Measurements from ENCODE around the gene PLCB2.
A peak's percentile ranks its signal among the peaks of the same experiment; 100 is the strongest.

Gene PLCB2

GRCh38 chr15:40306908-40307307 is 827 bp downstream of the PLCB2 start:
- Histone ChIP-seq H3K4me2 (ENCODE audit: insufficient read depth, low read length) (peak overlapping the region; percentile 78), H3K79me2 (ENCODE audit: insufficient read depth, low read length) (peaks cover 4% of the 10 kb centered on the region; the same call in 1 of the 2 replicates), H2AFZ (ENCODE audit: low read depth, low read length) (peak overlapping the region; percentile 67), H3K27me3 (ENCODE audit: insufficient read depth, low read length, poor library complexity) (no peaks in the 10 kb centered on the region), H3K4me1 (ENCODE audit: insufficient read depth, low read length) (peaks cover 35% of the 10 kb centered on the region), H3K36me3 (ENCODE audit: insufficient read depth, low read length) (peaks cover 12% of the 10 kb centered on the region), H4K20me1 (ENCODE audit: insufficient read depth, low read length) (no peaks in the 10 kb centered on the region), H3K9me3 (ENCODE audit: insufficient read depth, low read length, severe bottlenecking) (no peaks in the 10 kb centered on the region), H3K4me3 (ENCODE audit: low read depth in 1 of 2, low read length in 2 of 2) (peak overlapping the region in 1 of 2 experiments; percentile 72; a peak in 2 of 4 replicates), H3K9ac (ENCODE audit: low read depth, low read length) (peak overlapping the region; percentile 85), H3K27ac (ENCODE audit: low read length) (peak overlapping the region; percentile 100)
- TF ChIP-seq CTCF (IDR thresholded peaks at IDR 0.05; ENCODE audit: borderline replicate concordance, extremely low read depth, low read length, poor library complexity, severe bottlenecking) (no peak), EZH2 (IDR thresholded peaks at IDR 0.05; ENCODE audit: borderline replicate concordance, low read depth, low read length, severe bottlenecking) (no peak)
- no peak for DNase-seq
- 0 out of 3 replicates have a peak, but pooled peaks have one; percentile 20 for ATAC-seq (ENCODE audit: insufficient read depth, low read depth)

- no peak for DNase-seq
- H3K79me2 ChIP-seq (ENCODE audit: insufficient read depth, low read length): peaks cover 4% of the 10 kb centered on the region; the same call in 1 of the 2 replicates
- H3K4me2 ChIP-seq (ENCODE audit: insufficient read depth, low read length): peak overlapping the region; percentile 78
- no peak for ATAC-seq (ENCODE audit: insufficient read depth, low read depth)
- TF ChIP-seq EZH2 (IDR thresholded peaks at IDR 0.05; ENCODE audit: borderline replicate concordance, low read depth, low read length, severe bottlenecking) (no peak), CTCF (IDR thresholded peaks at IDR 0.05; ENCODE audit: borderline replicate concordance, extremely low read depth, low read length, poor library complexity, severe bottlenecking) (no peak)
- H3K9ac ChIP-seq (ENCODE audit: low read depth, low read length): peak overlapping the region; percentile 85
- H3K36me3 ChIP-seq (ENCODE audit: insufficient read depth, low read length): peaks cover 12% of the 10 kb centered on the region
- peaks cover 35% of the 10 kb centered on the region for H3K4me1 ChIP-seq (ENCODE audit: insufficient read depth, low read length)
- H3K27me3 ChIP-seq (ENCODE audit: insufficient read depth, low read length, poor library complexity): no peaks in the 10 kb centered on the region
- no peak overlapping the region for H2AFZ ChIP-seq (ENCODE audit: low read depth, low read length)
- H3K4me3 ChIP-seq (ENCODE audit: low read depth in 1 of 2, low read length in 2 of 2): peak overlapping the region in 1 of 2 experiments; percentile 72; a peak in 2 of 4 replicates
- peak overlapping the region; percentile 100 for H3K27ac ChIP-seq (ENCODE audit: low read length)
- H4K20me1 ChIP-seq (ENCODE audit: insufficient read depth, low read length): no peaks in the 10 kb centered on the region
- no peaks in the 10 kb centered on the region for H3K9me3 ChIP-seq (ENCODE audit: insufficient read depth, low read length, severe bottlenecking)
Measured at GRCh38 chr15:40306371-40306770, 1.4 kb downstream of the PLCB2 start.

- Histone ChIP-seq H3K79me2 (ENCODE audit: insufficient read depth, low read length) (peaks cover 4% of the 10 kb centered on the region; the same call in 1 of the 2 replicates), H4K20me1 (ENCODE audit: insufficient read depth, low read length) (no peaks in the 10 kb centered on the region), H3K9me3 (ENCODE audit: insufficient read depth, low read length, severe bottlenecking) (no peaks in the 10 kb centered on the region), H3K4me1 (ENCODE audit: insufficient read depth, low read length) (peaks cover 35% of the 10 kb centered on the region), H3K4me3 (ENCODE audit: low read depth in 1 of 2, low read length in 2 of 2) (no peak overlapping the region), H3K27ac (ENCODE audit: low read length) (no peak overlapping the region), H3K36me3 (ENCODE audit: insufficient read depth, low read length) (peaks cover 21% of the 10 kb centered on the region), H3K9ac (ENCODE audit: low read depth, low read length) (no peak overlapping the region), H2AFZ (ENCODE audit: low read depth, low read length) (no peak overlapping the region), H3K27me3 (ENCODE audit: insufficient read depth, low read length, poor library complexity) (no peaks in the 10 kb centered on the region), H3K4me2 (ENCODE audit: insufficient read depth, low read length) (no peak overlapping the region)
- ATAC-seq (ENCODE audit: insufficient read depth, low read depth): no peak
- TF ChIP-seq CTCF (IDR thresholded peaks at IDR 0.05; ENCODE audit: borderline replicate concordance, extremely low read depth, low read length, poor library complexity, severe bottlenecking): no peak
- TF ChIP-seq EZH2 (IDR thresholded peaks at IDR 0.05; ENCODE audit: borderline replicate concordance, low read depth, low read length, severe bottlenecking): no peak
- DNase-seq: no peak
Measured at GRCh38 chr15:40305281-40305680, 2.5 kb downstream of the PLCB2 start.
